ENCODE data around the gene TUBB.

The TUBB gene

GRCh38 chr6:30719791-30720737 lies at the start of gene TUBB:
Gene TUBB (plus strand): TSS chr6:30720352. CDS start chr6:30720507, 155 bp downstream.
- Mint-ChIP-seq H3K4me3 (peak within 1 kb of the TSS; percentile 99), H3K27me3 (ENCODE audit: low read depth) (no peaks in the 10 kb centered on the region), H3K9me3 (peaks cover 6% of the 10 kb centered on the region), H3K4me1 (ENCODE audit: low read depth) (peaks cover 55% of the 10 kb centered on the region), H3K27ac (peak within 1 kb of the TSS; percentile 99), H3K36me3 (ENCODE audit: low read depth) (peaks cover 64% of the 10 kb centered on the region)

GRCh38 chr6:30670760-30671527 lies 49.2 kb upstream of the TUBB start:
- H3K27me3 Mint-ChIP-seq (ENCODE audit: low read depth): no peaks in the 10 kb centered on the region
- peaks cover 27% of the 10 kb centered on the region for H3K4me1 Mint-ChIP-seq (ENCODE audit: low read depth)
- H3K9me3 Mint-ChIP-seq: no peaks in the 10 kb centered on the region
- peak overlapping the region; percentile 39 for H3K27ac Mint-ChIP-seq
- peaks cover 31% of the 10 kb centered on the region for H3K36me3 Mint-ChIP-seq (ENCODE audit: low read depth)
- H3K4me3 Mint-ChIP-seq: peak overlapping the region; percentile 73

GRCh38 chr6:30672445-30673253 lies 47.5 kb upstream of the TUBB start, which contains the start of gene DHX16:
Gene DHX16 (minus strand): TSS chr6:30673006. CDS start chr6:30672841, 165 bp downstream.
- Mint-ChIP-seq H3K27ac (peak within 1 kb of the TSS; percentile 86), H3K4me3 (peak within 1 kb of the TSS; percentile 90), H3K9me3 (no peaks in the 10 kb centered on the region), H3K27me3 (ENCODE audit: low read depth) (no peaks in the 10 kb centered on the region), H3K36me3 (ENCODE audit: low read depth) (peaks cover 36% of the 10 kb centered on the region), H3K4me1 (ENCODE audit: low read depth) (peaks cover 30% of the 10 kb centered on the region)

- H3K9me3 Mint-ChIP-seq: no peaks in the 10 kb centered on the region
- peaks cover 33% of the 10 kb centered on the region for H3K4me1 Mint-ChIP-seq (ENCODE audit: low read depth)
- H3K36me3 Mint-ChIP-seq (ENCODE audit: low read depth): peaks cover 42% of the 10 kb centered on the region
- peak overlapping the region; percentile 63 for H3K27ac Mint-ChIP-seq
- no peak overlapping the region for H3K4me3 Mint-ChIP-seq
- H3K27me3 Mint-ChIP-seq (ENCODE audit: low read depth): no peaks in the 10 kb centered on the region
These were observed 43.4 kb upstream of the TUBB start for GRCh38 chr6:30676660-30677285.

- peaks cover 60% of the 10 kb centered on the region for H3K36me3 Mint-ChIP-seq (ENCODE audit: low read depth)
- H3K27me3 Mint-ChIP-seq (ENCODE audit: low read depth): no peaks in the 10 kb centered on the region
- H3K9me3 Mint-ChIP-seq: no peaks in the 10 kb centered on the region
- peak overlapping the region; percentile 75 for H3K27ac Mint-ChIP-seq
- H3K4me1 Mint-ChIP-seq (ENCODE audit: low read depth): peaks cover 27% of the 10 kb centered on the region
- peak overlapping the region; percentile 100 for H3K4me3 Mint-ChIP-seq
These were observed 41.0 kb upstream of the TUBB start for GRCh38 chr6:30678964-30679726.

GRCh38 chr6:30679765-30680535 lies 40.2 kb upstream of the TUBB start:
- Mint-ChIP-seq H3K36me3 (ENCODE audit: low read depth) (peaks cover 62% of the 10 kb centered on the region), H3K4me3 (peak overlapping the region; percentile 100), H3K4me1 (ENCODE audit: low read depth) (peaks cover 27% of the 10 kb centered on the region), H3K27ac (peak overlapping the region; percentile 67), H3K27me3 (ENCODE audit: low read depth) (no peaks in the 10 kb centered on the region), H3K9me3 (no peaks in the 10 kb centered on the region)

- Mint-ChIP-seq H3K27me3 (ENCODE audit: low read depth) (no peaks in the 10 kb centered on the region), H3K36me3 (ENCODE audit: low read depth) (peaks cover 65% of the 10 kb centered on the region), H3K4me1 (ENCODE audit: low read depth) (peaks cover 23% of the 10 kb centered on the region), H3K9me3 (no peaks in the 10 kb centered on the region), H3K27ac (peak overlapping the region; percentile 94), H3K4me3 (peak overlapping the region; percentile 100)
These were observed 38.4 kb upstream of the TUBB start for GRCh38 chr6:30681766-30682142.

- Mint-ChIP-seq H3K4me3 (peak overlapping the region; percentile 100), H3K36me3 (ENCODE audit: low read depth) (peaks cover 62% of the 10 kb centered on the region), H3K27ac (peak overlapping the region; percentile 94), H3K27me3 (ENCODE audit: low read depth) (no peaks in the 10 kb centered on the region), H3K9me3 (no peaks in the 10 kb centered on the region), H3K4me1 (ENCODE audit: low read depth) (peaks cover 23% of the 10 kb centered on the region)
These were observed 37.7 kb upstream of the TUBB start for GRCh38 chr6:30682143-30683117.

- Mint-ChIP-seq H3K27me3 (ENCODE audit: low read depth) (no peaks in the 10 kb centered on the region), H3K4me1 (ENCODE audit: low read depth) (peaks cover 31% of the 10 kb centered on the region)
These were observed 36.8 kb upstream of the TUBB start for GRCh38 chr6:30683183-30683979.

GRCh38 chr6:30683980-30684338 lies 36.2 kb upstream of the TUBB start:
- peak overlapping the region; percentile 94 for H3K27ac Mint-ChIP-seq
- H3K36me3 Mint-ChIP-seq (ENCODE audit: low read depth): peaks cover 63% of the 10 kb centered on the region
- no peaks in the 10 kb centered on the region for H3K9me3 Mint-ChIP-seq
- H3K4me3 Mint-ChIP-seq: peak overlapping the region; percentile 100
- no peaks in the 10 kb centered on the region for H3K27me3 Mint-ChIP-seq (ENCODE audit: low read depth)
- H3K4me1 Mint-ChIP-seq (ENCODE audit: low read depth): peaks cover 35% of the 10 kb centered on the region

More at GRCh38 chr6:30683183-30683979, 36.8 kb upstream of the TUBB start:
- H3K4me3 Mint-ChIP-seq: peak overlapping the region; percentile 100
- H3K9me3 Mint-ChIP-seq: no peaks in the 10 kb centered on the region
- peaks cover 64% of the 10 kb centered on the region for H3K36me3 Mint-ChIP-seq (ENCODE audit: low read depth)
- H3K27ac Mint-ChIP-seq: peak overlapping the region; percentile 94

- peaks cover 36% of the 10 kb centered on the region for H3K4me1 Mint-ChIP-seq (ENCODE audit: low read depth)
- peak overlapping the region; percentile 95 for H3K27ac Mint-ChIP-seq
- H3K9me3 Mint-ChIP-seq: no peaks in the 10 kb centered on the region
- peak overlapping the region; percentile 100 for H3K4me3 Mint-ChIP-seq
- H3K27me3 Mint-ChIP-seq (ENCODE audit: low read depth): no peaks in the 10 kb centered on the region
- H3K36me3 Mint-ChIP-seq (ENCODE audit: low read depth): peaks cover 58% of the 10 kb centered on the region
These were observed 35.6 kb upstream of the TUBB start for GRCh38 chr6:30684386-30685156.
